ENCODE results near the gene KRT32.

KRT32 gene

GRCh38 chr17:41452281-41452680 lies 14.9 kb downstream of the KRT32 start:
- no peak for TF ChIP-seq CTCF (IDR thresholded peaks at IDR 0.05; ENCODE audit: low read depth, low read length)
- no peak for DNase-seq (ENCODE audit: extremely low read depth, low read depth)

- TF ChIP-seq CTCF (IDR thresholded peaks at IDR 0.05; ENCODE audit: low read depth, low read length), result no peak
- no peak for DNase-seq (ENCODE audit: extremely low read depth, low read depth)
Observed at GRCh38 chr17:41451154-41451728, 15.9 kb downstream of the KRT32 start.

GRCh38 chr17:41449008-41449407 lies 18.2 kb downstream of the KRT32 start:
- TF ChIP-seq CTCF (IDR thresholded peaks at IDR 0.05; ENCODE audit: low read depth, low read length), result no peak
- no peak for DNase-seq (ENCODE audit: extremely low read depth, low read depth)

- TF ChIP-seq CTCF (IDR thresholded peaks at IDR 0.05; ENCODE audit: low read depth, low read length), result no peak
- no peak for DNase-seq (ENCODE audit: extremely low read depth, low read depth)
Observed at GRCh38 chr17:41448506-41448905, 18.7 kb downstream of the KRT32 start.

GRCh38 chr17:41446806-41447205 lies 20.4 kb downstream of the KRT32 start:
- no peak for DNase-seq (ENCODE audit: extremely low read depth, low read depth)
- no peak for TF ChIP-seq CTCF (IDR thresholded peaks at IDR 0.05; ENCODE audit: low read depth, low read length)

- no peak for TF ChIP-seq CTCF (IDR thresholded peaks at IDR 0.05; ENCODE audit: low read depth, low read length)
- no peak for DNase-seq (ENCODE audit: extremely low read depth, low read depth)
Observed at GRCh38 chr17:41444640-41445039, 22.5 kb downstream of the KRT32 start.

GRCh38 chr17:41444186-41444585 lies 23.0 kb downstream of the KRT32 start:
- DNase-seq (ENCODE audit: extremely low read depth, low read depth), result no peak

More at GRCh38 chr17:41444186-41444585, 23.0 kb downstream of the KRT32 start:
- no peak for TF ChIP-seq CTCF (IDR thresholded peaks at IDR 0.05; ENCODE audit: low read depth, low read length)

All from AG09319 (cell line).